H7 (cell line): ENCODE data around the gene FCMR. TPM values are rescaled to one million over a fixed set of nuclear protein-coding genes. Genes with fewer than 3 reads are reported as not detected.

Experiments
- total RNA-seq: library from RNA; depleted of rRNA; stranded (reverse); fragments of >200 nt; shearing (Covaris generic); gene quantifications from 2 replicates; pipeline ENCODE4 v1.2.3, GENCODE V29; 2014; rRNA removed

FCMR gene
- total RNA-seq, 1 experiment from 2014 or later: not detected

Other genes starting within 250 kb of the FCMR start
- 67.7 and 77.8 TPM in 2 replicates for gene MAPKAPK2, start 237.0 kb downstream of the FCMR start, total RNA-seq
- gene IL19, start 151.2 kb downstream of the FCMR start, total RNA-seq: not detected in 2 replicates
- gene IL10, start 149.4 kb downstream of the FCMR start, total RNA-seq: not detected in 2 replicates
- gene IL20, start 56.3 kb downstream of the FCMR start, total RNA-seq: not detected in 2 replicates
- not detected in 2 replicates for gene IL24, start 24.5 kb downstream of the FCMR start, total RNA-seq
- 0.03 TPM in 1 of 2 replicates, not detected in the other for gene PIGR, start 24.5 kb upstream of the FCMR start, total RNA-seq
- gene FCAMR, start 48.5 kb upstream of the FCMR start, total RNA-seq: not detected in 2 replicates
- gene C1orf116, start 110.8 kb upstream of the FCMR start, total RNA-seq: 0.52 and 0.55 TPM in 2 replicates
- gene YOD1, start 129.3 kb upstream of the FCMR start, total RNA-seq: 19.2 and 22.5 TPM in 2 replicates
- gene PFKFB2, start 131.3 kb upstream of the FCMR start, total RNA-seq: 12.7 and 16.6 TPM in 2 replicates
- not detected in 2 replicates for gene C4BPB, start 166.9 kb upstream of the FCMR start, total RNA-seq
- gene C4BPA, start 182.3 kb upstream of the FCMR start, total RNA-seq: not detected in 2 replicates